WTC11 (cell line): ENCODE measurements around the gene SRI. TPM values are rescaled to one million over a fixed set of nuclear protein-coding genes. Genes with fewer than 3 reads are reported as not detected.

Experiments
- ATAC-seq: fragments of 200-7000 bp; cut with Tn5 transposase; 2 replicates; pipeline ENCODE4 v1.10.0; 2021; ENCODE audit warnings: mild to moderate bottlenecking, moderate library complexity
- CTCF ChIA-PET: fragments of 300-600 bp; sonication (Branson Sonifier 250); formaldehyde crosslinking; loops from one replicate; lab custom pipeline; 2021; ENCODE audit warnings: antibody characterized with exemption; lab: Charles Lee
- POLR2A ChIA-PET: fragments of 350-600 bp; sonication (Branson Sonifier 250); formaldehyde crosslinking; loops from one replicate; lab custom pipeline; 2021; ENCODE audit warnings: antibody characterized with exemption; lab: Charles Lee
- DNase-seq: peaks from one replicate; pipeline ENCODE4 v3.0.0; 2021; ENCODE audit warnings: low spot score
- H3K27ac Mint-ChIP-seq: 2 replicates; pipeline ENCODE4 v1.8.0; 2021; ENCODE audit warnings: mixed read lengths
- H3K27me3 Mint-ChIP-seq: 2 replicates; pipeline ENCODE4 v1.8.0; 2021; ENCODE audit warnings: low read depth, mild to moderate bottlenecking, moderate library complexity, mixed read lengths
- H3K36me3 Mint-ChIP-seq: 2 replicates; pipeline ENCODE4 v1.8.0; 2021; ENCODE audit warnings: mixed read lengths
- H3K4me1 Mint-ChIP-seq: 2 replicates; pipeline ENCODE4 v1.8.0; 2022; ENCODE audit warnings: mixed read lengths
- H3K4me3 Mint-ChIP-seq: 2 replicates; pipeline ENCODE4 v1.8.0; 2021; ENCODE audit warnings: mild to moderate bottlenecking, moderate library complexity, mixed read lengths
- H3K9me3 Mint-ChIP-seq: 2 replicates; pipeline ENCODE4 v1.8.0; 2021; ENCODE audit warnings: mixed read lengths
- AR ChIP-seq: fragments of 250-450 bp; sonication (Bioruptor Pico); IDR thresholded peaks from 2 replicates; pipeline ENCODE4 v1.9.0; 2021; ENCODE audit warnings: mild to moderate bottlenecking
- ATF2 ChIP-seq: sonication (generic); formaldehyde crosslinking; IDR thresholded peaks from 2 replicates; pipeline ENCODE4 v1.8.1; 2022; ENCODE audit warnings: low read depth, missing genetic modification reagents, borderline replicate concordance
- CREB1 ChIP-seq: sonication (generic); formaldehyde crosslinking; IDR thresholded peaks from 2 replicates; pipeline ENCODE4 v1.8.0; 2023; ENCODE audit warnings: mild to moderate bottlenecking, missing genetic modification reagents
- E2F5 ChIP-seq: sonication (generic); formaldehyde crosslinking; IDR thresholded peaks from 2 replicates; pipeline ENCODE4 v1.8.1; 2022; ENCODE audit warnings: mild to moderate bottlenecking, moderate library complexity, missing genetic modification reagents
- FOXK1 ChIP-seq: sonication (generic); formaldehyde crosslinking; IDR thresholded peaks from 2 replicates; pipeline ENCODE4 v1.8.0; 2022; ENCODE audit warnings: mild to moderate bottlenecking, moderate library complexity, missing genetic modification reagents
- FOXP4 ChIP-seq: sonication (generic); formaldehyde crosslinking; IDR thresholded peaks from 2 replicates; pipeline ENCODE4 v1.8.0; 2022; ENCODE audit warnings: mild to moderate bottlenecking, missing genetic modification reagents
- GTF2I ChIP-seq: fragments of 250-450 bp; sonication (Bioruptor Pico); conservative IDR thresholded peaks from 2 replicates; pipeline ENCODE4 v1.4.0; 2021; ENCODE audit warnings: mild to moderate bottlenecking
- PRDM15 ChIP-seq: sonication (generic); formaldehyde crosslinking; IDR thresholded peaks from 2 replicates; pipeline ENCODE4 v1.8.0; 2022; ENCODE audit warnings: missing genetic modification reagents
- PREB ChIP-seq: sonication (generic); formaldehyde crosslinking; IDR thresholded peaks from 2 replicates; pipeline ENCODE4 v1.8.1; 2022; ENCODE audit warnings: mild to moderate bottlenecking, missing genetic modification reagents, moderate library complexity, borderline replicate concordance
- RELA ChIP-seq: sonication (generic); formaldehyde crosslinking; IDR thresholded peaks from 2 replicates; pipeline ENCODE4 v1.8.1; 2022; ENCODE audit warnings: missing genetic modification reagents, mild to moderate bottlenecking, borderline replicate concordance
- ZBTB21 ChIP-seq: sonication (generic); formaldehyde crosslinking; IDR thresholded peaks from 2 replicates; pipeline ENCODE4 v1.8.1; 2023; ENCODE audit warnings: mild to moderate bottlenecking, missing genetic modification reagents, borderline replicate concordance
- ZBTB43 ChIP-seq: sonication (generic); formaldehyde crosslinking; IDR thresholded peaks from 2 replicates; pipeline ENCODE4 v1.8.1; 2023; ENCODE audit warnings: mild to moderate bottlenecking, missing genetic modification reagents
- ZNF263 ChIP-seq: sonication (generic); formaldehyde crosslinking; IDR thresholded peaks from 2 replicates; pipeline ENCODE4 v1.8.1; 2022; ENCODE audit warnings: low read depth, mild to moderate bottlenecking, moderate library complexity, missing genetic modification reagents
- ZNF416 ChIP-seq: fragments of 250-450 bp; sonication (Bioruptor Pico); IDR thresholded peaks from 2 replicates; pipeline ENCODE4 v1.9.0; 2021; ENCODE audit warnings: mild to moderate bottlenecking, inconsistent platforms
- ZNF423 ChIP-seq: fragments of 250-450 bp; sonication (Bioruptor Pico); IDR thresholded peaks from 2 replicates; pipeline ENCODE4 v2.1.2; 2022; ENCODE audit warnings: mild to moderate bottlenecking, moderate library complexity
- ZSCAN18 ChIP-seq: fragments of 250-450 bp; sonication (Bioruptor Pico); IDR thresholded peaks from 2 replicates; pipeline ENCODE4 v2.1.2; 2022; ENCODE audit warnings: mild to moderate bottlenecking, moderate library complexity
- total RNA-seq: library from RNA; stranded (reverse); gene quantifications from 3 replicates; pipeline ENCODE4 v1.2.3, GENCODE V29; 2021

SRI gene
- total RNA-seq, 1 experiment from 2014 or later, result 135 TPM

GRCh38 chr7:88256906-88257305 lies 37.1 kb upstream of the SRI start (continued):
- no peak for TF ChIP-seq E2F5 (CRISPR knock-in tag)
- no peak for TF ChIP-seq FOXK1 (CRISPR knock-in tag)
- no peak for TF ChIP-seq ZNF423 (CRISPR knock-in tag)
- no peak for TF ChIP-seq GTF2I (CRISPR knock-in tag)
- no peak for TF ChIP-seq ZBTB43 (CRISPR knock-in tag)
- no peak for TF ChIP-seq RELA (CRISPR knock-in tag)
- no peak for TF ChIP-seq PREB
- no peak for TF ChIP-seq ZBTB21
- TF ChIP-seq FOXP4 (CRISPR knock-in tag), result no peak

GRCh38 chr7:88254721-88255424 lies 35.0 kb upstream of the SRI start:
- Mint-ChIP-seq H3K4me3 (no peak overlapping the region), H3K9me3 (peaks cover 29% of the 10 kb centered on the region), H3K27ac (no peak overlapping the region), H3K27me3 (no peaks in the 10 kb centered on the region), H3K36me3 (peaks cover 17% of the 10 kb centered on the region), H3K4me1 (no peaks in the 10 kb centered on the region)
- TF ChIP-seq ZNF263 (no peak), ATF2 (CRISPR knock-in tag) (no peak), CREB1 (CRISPR knock-in tag) (no peak), E2F5 (CRISPR knock-in tag) (no peak), ZSCAN18 (CRISPR knock-in tag) (no peak), PRDM15 (no peak), ZNF416 (CRISPR knock-in tag) (no peak), AR (CRISPR knock-in tag) (no peak)
- DNase-seq, result no peak
- ATAC-seq, result no peak
- POLR2A ChIA-PET, result no interaction called here
- CTCF ChIA-PET, result no interaction called here
